Stimulated activated CD4-positive, alpha-beta T cell treated with anti-CD3 and anti-CD28 coated beads, Interleukin-4, amount 100 ng/mL, for 1 hour (primary cell): ENCODE results near the gene XRN1.
"Not testable (repeated sequence)": the region's sequence is repeated elsewhere in the genome, so short reads cannot be mapped to it uniquely, and the experiment has no call there.

Experiments used
- DNase-seq: peaks from one replicate; pipeline ENCODE4 v3.0.0-alpha.2; 2020

XRN1 gene

GRCh38 chr3:142324275-142324953 is 123.4 kb downstream of the XRN1 start:
- not testable (repeated sequence) for DNase-seq

GRCh38 chr3:142319912-142320311 is 127.9 kb downstream of the XRN1 start:
- DNase-seq: no peak

DNA sequence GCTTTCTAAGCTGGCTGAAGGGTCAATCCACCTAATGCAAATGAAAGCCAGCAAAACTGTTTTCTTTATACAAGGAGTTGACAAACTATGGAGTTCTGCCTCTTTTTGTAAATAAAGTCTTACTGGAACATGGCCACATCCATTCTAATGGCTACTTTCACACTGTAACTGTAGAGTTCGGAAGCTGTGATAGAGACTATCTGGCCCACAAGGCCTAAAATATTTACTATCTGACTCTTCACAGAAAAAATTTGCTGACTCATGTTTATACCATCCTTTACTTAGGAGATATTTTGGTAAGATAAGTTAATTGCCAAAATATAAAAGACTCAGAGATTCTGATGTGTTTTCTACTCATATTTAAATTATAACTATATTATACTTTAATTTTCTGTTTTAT is 128.7 kb downstream of the XRN1 start:
- DNase-seq: no peak

GRCh38 chr3:142318331-142318730 is 129.5 kb downstream of the XRN1 start:
- no peak for DNase-seq

DNA sequence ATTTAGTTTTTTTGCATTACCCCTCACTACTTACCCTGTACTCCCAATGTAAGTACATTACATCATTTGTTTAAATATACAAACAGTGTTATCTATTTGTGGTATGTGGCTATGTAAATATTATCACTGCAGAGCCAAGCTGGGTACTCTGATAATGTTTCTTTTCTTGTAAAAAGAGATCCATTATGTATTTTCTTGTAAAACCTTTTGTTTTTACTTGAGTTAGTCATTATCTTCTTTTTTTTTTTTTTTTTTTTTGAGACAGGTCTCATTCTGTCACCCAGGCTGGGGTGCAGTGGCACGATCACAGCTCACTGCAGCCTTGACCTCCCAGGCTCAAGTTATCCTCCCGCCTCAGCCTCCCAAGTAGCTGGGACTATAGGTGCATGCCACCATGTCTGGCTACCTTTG is 131.9 kb downstream of the XRN1 start:
- not testable (repeated sequence) for DNase-seq

DNA sequence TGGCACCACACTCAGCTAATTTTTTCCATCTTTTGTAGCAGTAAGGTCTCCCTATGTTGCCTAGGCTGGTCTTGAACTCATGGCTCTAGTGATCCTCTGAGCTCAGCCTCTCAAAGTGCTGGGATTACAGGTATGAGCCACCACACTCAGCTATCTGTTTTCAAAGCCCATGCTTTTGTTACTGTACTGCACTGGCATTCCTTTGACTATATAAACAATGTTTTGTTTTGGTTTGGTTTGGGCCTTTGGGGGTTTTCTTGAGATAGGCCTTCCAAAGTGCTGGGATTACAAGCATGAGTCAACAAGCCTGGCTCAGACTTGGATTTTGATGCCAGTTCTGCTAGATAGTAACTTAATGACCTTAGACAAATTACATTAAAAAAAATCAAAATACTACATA is 132.8 kb downstream of the XRN1 start:
- no peak for DNase-seq

DNA sequence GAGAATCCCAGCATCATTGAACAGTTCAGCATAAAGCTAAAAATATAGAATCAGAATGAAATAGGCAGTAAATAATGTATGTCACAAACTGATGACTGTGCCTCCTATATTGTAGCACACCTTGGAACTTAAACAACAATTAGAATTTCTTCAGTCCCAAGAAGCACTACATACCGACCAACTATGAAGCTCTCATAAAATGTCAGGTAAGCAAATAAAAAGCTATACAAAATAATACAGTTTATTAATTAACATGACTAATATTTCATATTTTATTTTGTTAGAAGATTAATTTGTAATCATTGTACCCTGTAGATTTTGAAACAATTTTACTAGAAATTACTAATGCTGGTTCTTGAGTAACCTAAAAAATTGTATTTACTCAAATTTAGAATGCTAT is 137.4 kb downstream of the XRN1 start:
- no peak for DNase-seq

GRCh38 chr3:142302847-142303246 is 145.0 kb downstream of the XRN1 start:
- not testable (repeated sequence) for DNase-seq

DNA sequence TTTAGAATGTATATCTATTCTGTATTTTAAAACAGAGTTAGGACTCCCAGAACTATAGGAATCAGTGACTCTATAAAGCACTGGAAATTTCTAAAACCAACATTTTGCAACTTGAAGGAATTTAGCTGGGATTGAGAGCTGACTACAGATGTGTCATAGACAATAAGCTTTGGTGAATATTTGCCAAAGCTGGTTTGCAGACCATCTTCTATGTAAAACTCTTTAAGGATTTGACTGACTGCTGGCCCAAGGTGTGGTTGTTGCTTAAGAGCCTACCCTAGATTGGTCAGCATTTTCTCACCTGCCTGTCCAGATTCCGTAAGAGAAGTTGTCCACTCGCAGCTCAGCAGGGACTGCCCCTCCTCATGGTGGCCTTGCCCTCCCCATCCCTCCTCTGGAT is 149.2 kb downstream of the XRN1 start:
- no peak for DNase-seq

DNA sequence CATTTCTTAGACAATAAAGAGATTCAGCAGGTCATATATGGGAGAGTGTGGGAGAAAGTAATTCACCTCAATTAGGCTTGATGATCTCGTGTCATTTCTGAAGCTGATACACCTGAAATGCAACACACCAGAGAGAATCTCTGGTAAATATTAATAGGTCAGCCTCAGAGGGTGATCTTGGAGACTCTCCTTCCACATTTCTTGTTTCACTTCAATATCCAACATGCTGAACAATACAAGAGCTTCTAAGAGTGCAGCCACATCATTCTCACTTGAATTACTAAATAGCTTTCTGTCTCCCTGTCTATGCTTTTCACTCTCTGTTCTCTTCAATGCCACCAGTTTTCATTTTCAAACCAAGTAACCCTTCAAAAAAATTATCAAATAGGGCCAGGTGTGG is 151.3 kb downstream of the XRN1 start:
- no peak for DNase-seq

DNA sequence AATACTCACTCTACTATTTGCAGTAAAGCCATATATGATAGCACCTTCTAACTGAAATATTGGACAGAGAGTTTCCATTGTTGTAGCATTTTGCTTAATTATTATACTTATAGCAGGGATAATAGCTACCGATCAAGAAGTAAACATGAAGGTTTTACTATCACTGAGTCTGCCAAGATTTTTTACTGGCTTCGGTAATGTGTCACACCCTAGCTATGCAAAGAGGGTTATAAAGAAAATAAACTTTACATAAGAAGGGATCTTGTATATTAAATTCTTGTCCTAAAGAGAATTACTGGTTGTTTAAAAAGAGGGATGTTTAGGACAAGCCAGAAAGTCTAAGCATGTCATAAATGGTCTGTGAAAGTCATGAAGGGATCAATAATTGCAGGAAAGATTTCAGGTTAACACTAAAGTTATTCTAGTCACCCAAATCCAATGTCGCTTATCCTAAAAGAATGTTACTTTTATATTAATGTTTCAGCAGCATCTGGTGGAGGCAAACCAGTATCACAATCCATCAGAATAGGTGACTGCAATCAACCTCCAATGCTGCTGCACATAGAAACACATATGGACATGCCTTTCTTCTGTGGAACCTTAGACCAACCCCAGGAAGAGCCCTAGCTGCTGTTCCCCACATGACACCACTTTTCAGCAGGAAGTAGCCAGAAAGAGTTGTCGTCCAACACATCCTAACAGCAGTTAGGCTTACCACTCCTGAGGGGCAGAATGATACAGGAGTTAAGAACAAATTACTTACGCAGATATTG is 159.8 kb downstream of the XRN1 start:
- no peak for DNase-seq

GRCh38 chr3:142285083-142285517 is 162.7 kb downstream of the XRN1 start:
- no peak for DNase-seq

- DNase-seq: no peak
These were observed 165.3 kb downstream of the XRN1 start for GRCh38 chr3:142282503-142282902.

DNA sequence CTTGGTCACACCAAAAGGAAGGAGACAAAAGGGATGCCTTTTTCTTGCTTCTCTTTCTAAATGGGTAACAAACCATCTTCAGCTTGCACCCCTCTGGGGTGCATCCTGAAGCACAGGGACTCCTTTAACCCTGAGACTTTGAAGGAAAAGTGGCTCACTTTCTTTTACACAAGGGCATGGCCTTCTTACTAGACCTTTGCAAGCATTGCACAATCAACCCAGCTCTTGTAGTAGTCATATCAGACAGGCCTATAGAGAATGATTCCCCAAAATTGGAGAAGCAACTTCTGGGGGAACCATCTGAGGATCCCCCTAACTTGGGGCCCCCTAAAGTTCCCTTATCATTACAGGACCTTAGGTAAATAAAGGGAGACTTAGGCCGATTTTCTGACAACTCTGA is 166.4 kb downstream of the XRN1 start:
- DNase-seq: no peak

- peak; percentile 7 for DNase-seq
These were observed 167.8 kb downstream of the XRN1 start for GRCh38 chr3:142279965-142280590.

GRCh38 chr3:142278451-142278850 is 169.4 kb downstream of the XRN1 start:
- no peak for DNase-seq

DNA sequence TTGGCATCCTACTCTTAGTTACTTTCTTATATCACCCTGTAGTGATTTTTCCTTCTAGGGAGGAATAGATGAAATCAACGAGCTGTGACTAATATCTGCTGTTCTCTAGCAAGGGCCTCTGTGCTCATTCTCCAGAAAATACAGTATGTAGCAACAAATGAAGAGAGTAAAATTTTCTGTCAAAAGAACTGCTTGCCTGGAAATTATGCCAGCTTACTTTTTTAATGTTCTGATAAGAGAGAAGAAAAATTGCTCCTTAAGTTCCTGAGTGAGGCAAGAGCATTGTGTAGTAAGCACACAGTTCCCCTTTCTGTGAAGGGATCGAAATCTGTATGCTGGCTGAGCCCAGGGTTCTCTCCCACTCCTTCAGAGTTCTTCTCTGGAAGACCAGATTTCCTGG is 171.1 kb downstream of the XRN1 start:
- DNase-seq: no peak

- DNase-seq: no peak
These were observed 172.0 kb downstream of the XRN1 start for GRCh38 chr3:142275856-142276255.

GRCh38 chr3:142274908-142275307 is 172.9 kb downstream of the XRN1 start:
- no peak for DNase-seq

- DNase-seq: no peak
These were observed 174.3 kb downstream of the XRN1 start for GRCh38 chr3:142273501-142273900.

DNA sequence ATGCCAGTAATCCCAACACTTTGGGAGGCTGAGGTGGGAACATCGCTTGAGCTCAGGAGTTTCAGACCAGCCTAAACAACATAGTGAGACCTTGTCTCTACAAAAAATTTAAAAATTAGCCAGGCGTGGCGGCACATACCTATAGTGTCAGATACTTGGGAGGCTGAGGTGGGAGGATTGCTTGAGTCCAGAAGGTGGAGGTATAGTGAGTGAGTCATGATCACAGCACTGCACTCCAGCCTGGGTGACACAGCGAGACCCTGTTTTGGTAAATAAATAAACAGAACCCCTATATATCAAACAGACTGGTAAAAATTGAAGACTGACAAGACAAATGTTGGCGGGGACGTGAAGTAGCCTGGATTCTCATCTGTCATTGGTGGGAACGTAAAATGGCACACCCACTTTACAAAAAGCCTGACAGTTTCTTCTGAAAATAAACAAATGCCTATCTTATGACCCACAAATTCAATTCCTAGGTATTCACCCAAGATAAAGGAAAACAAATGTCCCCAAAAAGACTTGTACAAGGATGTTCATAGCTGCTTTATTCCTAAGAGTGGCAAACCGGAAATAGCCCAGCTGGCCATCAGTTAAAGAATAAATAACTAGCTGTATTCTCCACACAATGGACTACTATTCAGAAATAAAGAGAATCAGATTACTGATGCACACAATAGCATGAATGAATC is 175.5 kb downstream of the XRN1 start:
- DNase-seq: no peak

DNA sequence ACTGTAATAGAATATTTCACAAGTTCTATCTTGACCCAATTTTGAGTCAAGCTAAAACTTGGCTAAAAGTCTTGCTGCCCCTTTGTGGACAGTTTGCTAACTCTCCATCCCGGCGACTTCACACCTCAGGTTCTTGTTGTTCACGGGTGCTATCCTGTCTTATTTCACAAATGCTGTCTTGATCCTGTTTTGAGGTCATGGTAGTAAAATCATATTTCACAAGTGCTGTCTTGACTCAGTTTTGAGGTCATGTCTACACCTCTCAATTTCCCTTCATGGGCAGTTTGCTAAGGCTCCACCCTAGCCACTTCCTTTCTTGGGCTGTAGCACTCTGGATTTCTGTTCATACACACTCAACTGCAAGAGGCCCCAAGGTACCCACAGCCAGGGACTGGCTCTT is 177.4 kb downstream of the XRN1 start:
- DNase-seq: no peak

DNA sequence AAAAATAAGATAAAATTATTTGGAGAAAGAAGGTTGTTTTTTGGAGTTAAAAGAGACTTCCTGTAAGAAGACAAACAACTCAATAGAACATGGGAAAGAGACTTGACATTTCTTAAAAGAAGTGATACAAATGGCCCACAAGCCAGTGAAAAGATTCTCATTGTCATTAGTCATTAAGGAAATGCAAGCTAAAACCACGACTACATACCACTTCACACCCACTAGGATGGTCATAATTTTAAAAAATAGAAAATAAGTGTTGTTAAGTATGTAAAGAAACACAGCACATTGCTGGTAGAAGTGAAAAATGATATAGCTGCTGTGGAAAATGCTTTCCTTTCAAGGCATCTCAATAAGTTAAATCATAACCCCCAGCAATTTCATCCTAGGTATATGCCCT is 178.1 kb downstream of the XRN1 start:
- no peak for DNase-seq

GRCh38 chr3:142268426-142268825 is 179.4 kb downstream of the XRN1 start:
- DNase-seq: no peak
